GM12878 (cell line): ENCODE measurements around the gene LRIT2.

Experiments used
- ATF7 ChIP-seq: fragments of 450-650 bp; IDR thresholded peaks from 2 replicates; pipeline ENCODE4 v1.6.1; 2016; ENCODE audit warnings: low read depth, mild to moderate bottlenecking
- BMI1 ChIP-seq: fragments of 450-650 bp; IDR thresholded peaks from 2 replicates; pipeline ENCODE4 v1.6.1; 2016; ENCODE audit warnings: mild to moderate bottlenecking, moderate library complexity, borderline replicate concordance
- CREM ChIP-seq: IDR thresholded peaks from 2 replicates; pipeline ENCODE4 v1.6.1; 2014; ENCODE audit warnings: antibody characterized with exemption, low read depth
- CTCF ChIP-seq, 3 experiments: IDR thresholded peaks in 2 of 3; conservative IDR thresholded peaks in 1 of 3; 2 replicates each; pipeline ENCODE4 v1.5.1; 2011; ENCODE audit warnings: low read depth in 3 of 3, low read length in 3 of 3, mild to moderate bottlenecking in 3 of 3, control low read depth in 2 of 3, moderate library complexity in 2 of 3, inconsistent platforms in 1 of 3, mixed read lengths in 1 of 3; ENCODE audit not compliant: control insufficient read depth in 2 of 3, insufficient read depth in 1 of 3; ENCODE audit errors: extremely low read depth in 1 of 3
- GABPA ChIP-seq: IDR thresholded peaks from 2 replicates; pipeline ENCODE4 v1.6.1; 2014; ENCODE audit warnings: antibody characterized with exemption, low read depth, mild to moderate bottlenecking, inconsistent platforms
- HDAC2 ChIP-seq: fragments of 200-600 bp; sonication (generic); IDR thresholded peaks from 2 replicates; pipeline ENCODE4 v1.6.1; 2017
- PAX5 ChIP-seq: IDR thresholded peaks from 2 replicates; pipeline ENCODE4 v1.6.1; 2011; ENCODE audit warnings: low read depth, low read length, borderline replicate concordance
- RBBP5 ChIP-seq: fragments of 200-600 bp; sonication (generic); conservative IDR thresholded peaks from 2 replicates; pipeline ENCODE4 v1.6.1; 2016
- REST ChIP-seq: IDR thresholded peaks from 2 replicates; pipeline ENCODE4 v1.6.1; 2012; ENCODE audit warnings: mild to moderate bottlenecking, low read depth, low read length
- SPI1 ChIP-seq: IDR thresholded peaks from 2 replicates; pipeline ENCODE4 v1.6.1; 2011; ENCODE audit warnings: low read depth, mild to moderate bottlenecking, low read length, moderate library complexity, borderline replicate concordance; ENCODE audit not compliant: insufficient read depth
- SREBF1 ChIP-seq: IDR thresholded peaks from 2 replicates; pipeline ENCODE4 v1.6.1; 2012; ENCODE audit warnings: mild to moderate bottlenecking, low read length
- USF2 ChIP-seq: IDR thresholded peaks from 2 replicates; pipeline ENCODE4 v1.6.1; 2011; ENCODE audit warnings: low read depth, low read length, improper control_type of control experiment, borderline replicate concordance

DNA sequence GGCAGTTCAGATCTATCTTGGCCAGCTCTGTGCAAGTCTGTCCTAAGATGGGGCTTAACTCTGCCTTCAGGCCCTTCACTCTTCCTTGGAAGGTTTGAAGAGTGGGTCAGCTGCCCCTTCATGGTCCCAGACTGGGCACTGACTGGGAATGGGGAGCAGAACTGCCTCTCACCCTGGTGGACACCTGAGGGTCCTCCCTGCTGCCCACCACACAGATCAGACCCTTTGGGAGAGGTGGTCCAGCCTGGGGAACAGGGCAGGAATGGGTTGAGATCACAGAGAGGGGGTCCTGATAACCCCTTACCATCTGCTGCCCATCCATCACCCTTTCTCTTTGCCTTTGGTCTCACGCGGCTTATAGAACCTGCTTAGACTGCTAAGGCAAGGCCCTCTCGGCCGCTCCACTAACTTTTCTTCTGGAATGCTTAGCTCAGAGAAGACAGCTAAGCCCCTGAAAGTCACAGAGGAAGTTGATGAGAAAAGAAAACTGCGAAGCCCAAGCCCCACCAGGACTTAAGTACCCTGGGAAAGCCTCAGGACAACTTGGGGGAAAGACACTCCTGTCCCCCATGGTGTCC lies 31.4 kb downstream of the LRIT2 start:
- TF ChIP-seq SREBF1 (no peak), USF2 (no peak), SPI1 (no peak), CREM (no peak), RBBP5 (no peak), CTCF (IDR thresholded peaks at IDR 0.05 in 2 of 3, conservative IDR thresholded peaks at IDR 0.05 in 1 of 3; ENCODE audit: control insufficient read depth in 2 of 3, extremely low read depth in 1 of 3, insufficient read depth in 1 of 3, low read depth in 3 of 3, low read length in 3 of 3) (no peak), HDAC2 (no peak), ATF7 (no peak), REST (no peak), GABPA (no peak), BMI1 (no peak), PAX5 (no peak)
